ENCODE measurements around the gene SH3TC1.

The SH3TC1 gene

DNA sequence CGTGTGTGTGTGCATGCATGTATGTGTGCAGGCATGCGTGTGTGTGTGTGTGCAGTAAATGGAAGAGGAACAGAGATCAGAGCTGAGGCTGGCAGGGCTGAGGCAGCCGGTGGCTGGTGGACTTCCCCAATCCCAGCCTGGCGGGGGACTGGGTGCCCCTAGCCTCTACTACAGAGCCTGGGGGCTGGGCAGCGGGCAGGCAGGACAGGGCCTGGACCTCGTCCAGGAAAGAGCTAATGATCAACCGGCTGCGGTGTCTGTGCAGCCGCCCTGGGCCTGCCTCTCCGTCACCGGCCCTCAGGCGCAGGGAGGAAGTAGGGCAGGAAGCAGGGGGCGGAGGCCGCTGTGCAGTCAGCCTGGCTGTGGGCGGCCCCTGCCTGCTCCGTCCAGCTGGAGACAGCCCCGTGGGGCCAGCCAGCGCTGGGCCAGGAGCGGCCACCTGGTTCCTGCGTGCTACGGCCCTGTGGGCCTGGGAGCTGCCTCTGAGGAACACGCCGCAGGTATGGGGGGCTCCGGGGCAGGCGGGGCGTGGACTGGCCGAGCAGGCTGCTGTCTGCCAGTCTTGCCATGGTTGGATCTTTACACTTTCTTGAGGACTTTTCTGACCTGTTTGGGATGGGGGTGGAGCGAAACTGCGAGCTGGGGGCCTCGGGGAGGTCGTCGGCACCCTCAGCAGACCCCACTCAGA lies at the start of gene SH3TC1:
TSS of gene SH3TC1 (plus strand) at position 385 of the 688 bp plus-strand sequence. CDS start 5,905 bp downstream, outside the sequence.
- peak; percentile 90 for DNase-seq

DNA sequence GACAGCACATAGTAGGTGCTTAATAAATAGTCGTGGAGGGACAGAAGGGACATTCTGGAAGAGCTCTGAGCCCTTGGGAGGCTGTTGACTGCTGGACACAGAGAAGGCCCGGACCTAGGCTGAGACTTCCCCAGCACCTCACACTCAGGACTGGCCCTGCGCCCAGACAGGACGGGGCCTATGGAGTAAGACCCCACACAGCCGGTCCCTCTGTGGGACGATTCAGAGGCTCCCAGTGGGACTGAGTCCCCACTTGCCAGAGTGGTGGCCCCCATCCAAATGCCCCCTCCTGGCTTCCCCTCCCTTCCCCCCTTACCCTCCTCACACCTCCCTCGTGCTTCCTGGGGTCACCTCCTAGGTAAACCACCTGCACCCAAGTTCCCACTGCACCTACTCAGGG lies 49.4 kb upstream of the SH3TC1 start:
- DNase-seq = no peak

DNA sequence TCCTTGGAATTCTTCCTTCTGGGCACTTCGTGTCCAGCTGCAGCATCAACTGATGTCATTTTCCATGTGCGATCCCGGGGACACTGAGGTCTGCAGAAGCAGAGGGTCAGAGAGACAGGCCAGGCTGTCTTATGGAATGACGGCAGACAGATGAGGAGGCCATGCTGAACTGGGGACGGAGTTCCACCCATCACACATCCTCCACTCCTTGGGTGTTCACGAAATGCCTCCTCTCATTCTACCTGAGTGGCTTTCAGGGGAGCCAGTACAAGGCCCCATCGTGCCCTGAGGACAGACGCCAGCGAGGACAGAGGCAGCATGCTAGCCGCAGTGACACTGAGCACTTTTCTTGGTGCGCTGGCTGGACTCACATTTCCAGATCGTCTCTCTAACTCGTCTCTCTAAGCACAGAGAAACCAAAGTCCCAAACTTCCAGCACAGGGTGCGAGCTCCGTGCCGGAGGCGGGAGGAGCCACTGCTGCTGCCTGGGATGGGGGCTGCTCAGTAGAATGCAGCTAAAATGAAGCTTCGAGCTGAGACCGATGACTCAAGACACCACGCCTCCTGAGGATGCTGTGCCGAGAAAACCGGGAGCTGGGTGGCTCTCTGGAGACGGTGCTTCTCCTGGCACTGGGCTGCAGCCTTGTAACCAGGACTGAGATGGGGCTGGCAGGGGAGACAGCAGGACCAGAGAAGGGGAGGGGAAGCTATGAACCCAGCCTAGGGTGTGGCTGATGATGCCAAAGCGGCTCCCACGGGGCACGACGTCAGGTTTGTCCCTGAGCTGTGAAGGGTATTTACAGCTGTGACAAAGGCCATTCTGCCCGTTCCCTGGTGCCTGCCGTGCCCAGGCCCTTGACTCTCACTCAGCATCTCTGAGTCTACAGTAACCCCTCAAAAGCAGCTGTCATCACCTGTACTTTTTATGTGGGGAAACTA lies 48.7 kb upstream of the SH3TC1 start:
- no peak for DNase-seq

DNA sequence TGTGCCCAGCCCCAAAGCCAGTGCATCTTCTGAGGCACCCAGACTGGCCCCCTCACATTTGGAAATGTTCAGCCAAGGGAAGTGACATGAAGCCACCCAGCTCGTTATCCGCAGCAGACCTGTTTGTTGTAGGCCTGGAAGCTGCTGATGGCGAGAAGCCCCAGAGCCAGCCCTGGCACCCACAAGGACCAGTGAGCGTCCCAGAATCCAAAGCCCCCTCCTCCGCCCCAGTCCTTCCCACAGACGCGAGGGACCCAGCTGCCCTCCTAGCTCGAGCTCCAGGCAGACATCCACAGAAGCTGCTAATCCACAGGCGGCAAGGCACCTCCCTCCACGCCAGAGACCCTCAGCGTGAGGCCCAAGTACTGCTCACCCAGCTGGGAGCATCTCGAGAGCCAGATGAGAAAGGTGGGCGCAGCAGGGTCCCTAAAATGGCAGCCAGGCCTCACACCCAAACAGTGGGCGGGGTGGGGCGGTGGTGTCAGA lies 47.9 kb upstream of the SH3TC1 start:
- DNase-seq = no peak

DNA sequence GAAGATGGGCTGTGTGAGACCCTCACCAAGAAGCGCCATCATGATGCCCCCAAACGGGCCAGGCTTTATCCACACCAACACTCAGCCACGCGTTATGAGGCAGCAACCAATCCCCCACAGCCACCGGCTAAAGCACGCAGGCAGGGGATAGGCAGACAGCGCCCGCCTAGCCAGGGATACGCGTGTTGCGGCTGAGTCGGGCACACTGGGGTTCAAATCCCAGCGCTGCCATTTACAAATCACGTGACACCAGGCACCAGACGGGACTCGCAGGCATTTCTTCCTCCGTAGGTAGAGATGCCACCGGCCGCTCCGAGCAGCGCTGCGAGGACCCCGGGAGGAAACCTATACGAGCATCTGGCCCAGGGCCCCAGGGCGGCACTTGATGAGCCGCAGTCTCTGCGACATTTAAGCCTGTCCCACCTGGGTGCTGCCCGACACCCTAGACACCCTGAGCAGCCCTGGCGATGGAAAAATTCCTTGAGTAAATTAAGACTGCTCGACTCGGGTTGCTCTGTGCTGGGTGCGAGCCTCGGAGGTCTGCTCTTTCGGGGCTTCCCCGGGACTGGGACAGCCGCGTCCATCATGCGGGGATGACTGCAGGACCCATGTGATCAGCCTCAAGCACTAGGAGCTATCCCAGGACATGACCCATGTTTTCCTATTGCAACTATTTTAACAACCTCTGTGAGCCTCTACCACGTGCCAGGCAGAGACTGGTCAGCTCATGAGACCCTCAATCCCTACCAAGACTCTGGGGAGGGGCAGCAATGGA lies 46.8 kb upstream of the SH3TC1 start:
- no peak for DNase-seq

DNA sequence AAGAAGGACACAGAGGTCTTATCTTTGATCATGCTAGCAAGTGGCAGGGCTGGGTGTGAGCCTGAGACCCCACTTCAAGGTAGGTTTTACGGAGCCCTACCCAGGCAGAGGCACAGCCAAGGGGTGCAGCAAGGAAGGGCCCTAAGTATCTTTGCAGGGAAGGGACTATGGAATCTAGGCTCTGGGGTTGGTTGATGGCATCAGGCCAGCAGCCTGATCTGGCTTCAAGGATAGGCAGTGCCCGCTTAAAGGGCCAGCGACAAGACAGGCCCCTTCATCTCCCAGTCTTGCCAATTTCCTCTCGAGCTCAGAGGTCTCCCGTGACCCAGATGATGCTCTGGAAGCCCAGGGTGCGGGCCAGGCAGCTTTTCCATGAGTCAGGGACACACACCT lies 46.2 kb upstream of the SH3TC1 start:
- no peak for DNase-seq

DNA sequence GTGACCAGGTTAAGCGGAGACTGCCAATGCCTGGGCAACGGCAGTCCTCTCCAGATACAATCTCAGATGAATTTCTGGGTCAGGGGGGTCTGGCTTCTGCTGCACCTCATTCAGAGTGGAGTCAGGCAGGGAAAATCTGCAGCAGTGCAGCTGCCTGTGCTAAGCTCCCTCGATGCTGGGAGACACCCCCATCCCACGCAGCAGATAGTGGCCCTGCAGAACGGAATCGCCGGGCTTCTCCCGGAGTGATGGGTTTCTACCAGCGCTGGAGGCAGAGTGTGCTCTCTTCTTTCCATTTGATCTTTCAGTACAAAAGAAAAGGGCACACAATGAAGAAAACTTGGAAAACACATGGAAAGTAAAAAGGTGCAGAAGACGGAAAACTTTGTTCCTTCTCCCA lies 45.6 kb upstream of the SH3TC1 start:
- DNase-seq = no peak

DNA sequence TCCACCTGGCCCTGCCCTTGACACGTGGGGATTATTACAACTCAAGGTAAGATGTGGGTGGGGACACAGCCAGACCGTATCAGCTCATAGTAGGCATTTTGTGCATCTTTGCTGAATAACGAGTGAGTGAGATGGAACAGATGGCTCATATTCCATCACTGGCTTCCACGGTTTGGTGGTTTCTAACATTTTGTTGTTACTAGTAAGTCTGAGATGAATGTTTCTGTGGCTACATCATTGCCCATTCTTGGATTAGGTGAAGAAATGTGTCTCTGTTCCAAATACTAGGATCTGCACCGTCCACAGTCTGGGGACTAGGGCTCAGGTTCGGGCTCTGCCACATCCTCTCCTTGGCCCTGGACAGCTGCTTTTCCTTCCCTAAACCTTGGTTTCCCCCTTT lies 44.0 kb upstream of the SH3TC1 start:
- no peak for DNase-seq

DNA sequence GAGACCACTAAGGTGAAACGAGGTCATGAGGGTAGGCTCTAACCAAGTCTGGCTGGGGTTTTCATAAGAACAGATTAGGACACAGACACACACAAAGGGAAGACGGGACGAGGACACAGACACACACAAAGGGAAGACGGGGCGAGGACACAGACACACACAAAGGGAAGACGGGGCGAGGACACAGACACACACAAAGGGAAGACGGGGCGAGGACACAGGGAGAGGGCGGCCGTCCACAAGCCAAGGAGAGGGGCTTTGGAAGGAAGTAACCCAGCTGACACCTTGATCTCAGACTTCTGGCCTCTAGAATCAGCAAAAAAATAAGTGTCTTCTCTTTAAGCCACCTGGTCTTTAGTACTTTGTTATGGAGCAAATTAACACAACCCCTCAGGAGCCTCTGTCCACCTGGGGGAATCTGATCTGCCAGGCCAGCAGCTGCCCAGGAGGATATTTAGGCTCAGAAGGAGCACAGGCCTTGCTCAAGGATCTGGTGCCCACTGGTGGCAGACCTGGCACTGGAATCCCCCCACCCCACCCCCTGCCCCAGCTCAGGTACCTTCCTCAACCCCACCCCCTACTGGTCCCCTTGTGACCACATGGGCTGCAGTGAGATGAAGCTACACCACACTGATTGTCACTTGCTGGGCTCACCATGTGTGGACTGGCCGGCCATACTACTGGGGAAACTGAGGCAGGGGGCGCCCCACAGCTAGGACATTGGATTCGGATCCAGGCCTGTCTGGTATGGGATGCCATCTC lies 43.2 kb upstream of the SH3TC1 start:
- no peak for DNase-seq

DNA sequence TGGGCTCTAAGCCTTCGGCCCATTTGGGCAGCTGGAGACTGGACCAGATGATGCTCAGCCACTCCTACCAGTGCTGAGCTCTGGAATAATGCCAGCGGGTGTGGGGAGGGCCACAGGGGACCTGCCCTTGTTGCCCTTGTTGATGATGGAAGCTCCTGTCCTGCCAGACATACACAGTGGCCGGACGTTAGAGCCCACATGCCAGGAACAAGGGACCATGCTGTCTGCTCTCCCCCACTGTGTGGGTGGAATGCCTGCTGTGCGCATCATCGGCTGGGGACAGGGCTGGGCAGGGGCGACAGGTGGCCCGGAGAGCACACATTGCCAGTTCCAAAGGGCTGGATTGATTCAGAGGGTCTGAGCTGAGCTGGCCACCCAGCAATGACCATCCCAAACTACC lies 42.5 kb upstream of the SH3TC1 start:
- no peak for DNase-seq

DNA sequence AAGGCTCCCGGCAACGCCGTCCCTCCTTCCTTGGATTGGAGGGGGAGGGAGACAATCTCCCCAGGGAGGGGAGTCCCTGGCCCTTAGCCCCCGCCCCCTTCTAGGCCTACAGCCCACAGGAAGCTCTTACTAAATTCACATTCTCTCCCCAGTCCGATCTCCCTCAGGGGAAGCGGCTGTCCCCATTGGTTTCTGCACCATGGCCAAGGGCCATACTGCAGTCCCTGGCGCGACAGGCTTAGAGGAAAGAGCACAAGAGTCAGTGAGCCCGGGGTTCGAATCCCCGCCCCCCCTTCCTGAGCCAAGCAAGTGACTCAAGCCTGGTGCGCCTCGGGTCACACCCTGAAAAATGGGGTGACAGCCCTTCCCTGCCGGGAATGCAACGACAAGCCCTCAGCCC lies 41.6 kb upstream of the SH3TC1 start:
- DNase-seq = no peak

DNA sequence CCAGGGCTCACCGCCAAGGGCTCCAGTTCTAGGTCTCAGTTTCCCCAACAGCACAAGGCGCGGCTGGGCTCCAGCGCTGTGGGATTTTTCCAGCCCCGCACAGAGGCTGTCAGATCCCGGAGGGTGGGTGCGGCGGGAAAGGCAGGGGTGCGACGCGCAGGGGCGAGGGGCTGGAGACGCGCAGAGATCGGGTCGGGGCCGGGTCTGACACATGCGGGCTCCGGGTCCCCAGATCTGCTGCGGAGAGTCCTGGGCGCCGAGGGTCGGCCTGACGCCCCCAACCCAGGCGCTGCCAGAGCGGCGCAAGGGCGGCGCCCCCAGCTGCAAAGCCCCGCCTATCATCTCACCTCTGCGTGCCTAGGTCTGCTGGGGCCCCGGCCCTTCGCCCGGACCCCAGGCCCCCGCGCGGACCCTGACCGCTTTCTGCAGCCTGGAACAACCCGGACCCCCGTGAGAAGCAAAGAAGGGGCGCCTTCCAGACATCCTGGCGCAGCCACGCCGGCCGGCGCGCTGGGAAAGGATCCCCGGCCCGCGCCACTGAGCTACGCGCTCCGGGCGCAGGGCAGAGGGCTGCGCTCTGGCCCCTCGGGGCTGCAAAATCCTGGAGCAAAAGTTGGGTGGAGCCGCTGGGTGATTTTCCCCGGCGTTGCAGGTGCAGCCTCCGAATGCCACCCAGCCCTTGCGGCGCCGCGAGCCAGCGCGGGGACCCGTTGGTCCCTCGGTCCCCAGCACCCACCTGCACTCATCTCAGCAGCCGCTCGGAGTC lies 41.0 kb upstream of the SH3TC1 start:
- no peak for DNase-seq

DNA sequence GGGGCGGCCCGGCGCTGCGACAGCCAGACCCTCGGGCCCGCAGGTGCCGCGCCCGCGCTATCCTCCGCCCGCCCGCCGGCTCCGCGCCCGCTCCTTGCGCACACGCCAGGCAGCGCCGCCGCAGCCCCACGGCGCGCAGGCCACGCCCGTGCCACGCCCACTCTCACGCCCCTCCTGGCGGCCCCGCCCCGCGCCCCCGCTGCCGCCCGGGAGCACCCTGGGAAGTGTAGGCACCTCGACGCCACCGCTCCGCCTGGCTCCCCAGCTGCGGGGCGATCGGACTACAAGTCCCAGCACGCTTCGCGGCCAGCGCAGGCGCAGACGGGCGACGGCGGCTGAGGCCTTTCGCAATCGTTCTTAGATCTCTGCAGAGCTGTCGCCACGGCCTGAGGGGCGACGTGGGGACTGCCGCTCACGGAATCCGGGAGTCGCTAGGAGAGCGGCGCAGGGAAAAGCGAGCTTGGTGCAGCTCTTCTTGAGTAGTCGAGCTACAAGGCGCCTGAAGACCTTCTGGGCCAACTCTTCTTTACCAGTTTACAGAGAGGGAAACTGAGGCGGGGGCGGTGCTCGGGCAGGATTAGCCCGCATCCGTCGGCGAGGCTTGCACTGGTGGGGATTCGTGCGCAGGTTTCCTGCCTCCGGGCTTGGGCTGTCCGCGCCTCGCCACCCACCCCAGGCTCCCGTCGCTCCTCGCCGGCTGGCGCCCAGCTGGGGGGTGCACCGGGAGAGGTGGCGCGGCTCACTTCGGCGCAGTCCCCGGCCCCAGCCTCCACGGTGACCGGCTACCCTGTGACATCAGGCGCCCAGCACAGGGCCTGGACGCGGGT lies 40.2 kb upstream of the SH3TC1 start, which contains the start of gene ABLIM2:
TSS of gene ABLIM2 (minus strand) at position 104 of the 827 bp plus-strand sequence. CDS start 124 bp downstream, outside the sequence.
- peak; percentile 96 for DNase-seq

DNA sequence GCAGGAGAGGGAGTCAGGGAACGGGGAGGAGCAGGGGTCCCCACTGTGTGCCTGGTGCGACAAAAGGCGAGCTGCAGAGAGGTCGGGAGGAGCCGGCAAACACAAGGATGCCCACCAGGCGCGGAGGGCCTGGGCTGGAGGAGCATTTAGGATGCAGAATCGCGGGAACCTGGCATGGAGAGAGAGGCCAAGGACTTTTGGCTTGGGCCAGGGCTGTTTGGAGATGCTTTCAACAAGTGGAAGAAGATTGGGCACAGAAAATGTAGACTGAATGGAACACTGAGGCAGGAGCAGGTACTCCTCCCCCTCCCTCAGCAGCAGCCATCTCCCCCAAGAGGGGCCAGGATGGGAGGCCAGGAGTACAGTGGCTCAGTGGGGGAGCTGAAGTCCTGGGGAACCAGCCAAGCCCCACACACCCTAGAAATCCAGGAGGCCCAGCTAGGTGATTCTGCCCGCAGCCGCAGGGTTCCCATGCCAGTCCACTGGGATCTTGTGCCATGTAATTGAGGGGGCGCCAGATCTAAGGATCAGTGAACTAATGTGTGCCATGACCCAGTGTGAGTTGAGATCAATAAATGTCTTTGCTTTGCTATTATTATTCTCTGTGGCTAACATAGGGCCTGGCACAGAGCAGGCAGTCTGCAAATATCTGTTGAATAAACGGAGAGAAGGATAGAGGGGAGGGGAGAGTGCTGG lies 39.4 kb upstream of the SH3TC1 start:
- no peak for DNase-seq

DNA sequence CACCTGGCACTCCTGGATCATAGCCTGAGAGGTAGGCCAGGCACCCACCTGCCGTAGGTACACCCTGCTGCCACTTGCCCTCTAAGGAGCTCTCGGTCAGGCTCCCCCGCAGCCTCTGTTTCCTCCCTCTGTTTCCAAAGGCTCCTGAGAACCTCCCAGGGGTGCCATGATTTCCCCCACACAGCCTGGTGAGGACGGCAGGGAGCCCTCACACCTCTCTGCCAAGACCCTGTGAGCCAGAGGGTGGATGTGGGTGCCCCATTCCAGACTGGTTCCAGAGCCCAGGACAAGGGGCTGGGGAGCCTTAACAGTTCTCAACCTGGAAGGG lies 38.9 kb upstream of the SH3TC1 start:
- DNase-seq = no peak

DNA sequence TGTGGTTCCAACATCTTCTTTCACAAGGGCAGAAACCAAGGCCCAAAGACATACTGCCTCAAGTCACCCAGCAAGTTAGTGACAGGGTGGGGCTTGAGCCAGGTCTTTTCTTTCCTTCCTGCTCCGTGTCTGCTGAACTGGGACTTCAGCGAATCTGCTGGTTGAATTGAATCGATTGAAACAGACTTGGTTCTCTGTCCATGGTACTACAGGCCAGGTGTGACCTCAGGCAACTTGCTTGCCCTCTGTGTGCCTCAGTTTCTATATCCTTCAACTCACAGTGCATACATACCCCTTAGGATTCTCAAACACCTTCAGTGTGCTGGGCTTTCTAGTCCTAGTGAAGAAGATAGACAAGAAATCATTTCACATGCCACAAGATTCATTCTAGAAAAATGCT lies 38.5 kb upstream of the SH3TC1 start:
- no peak for DNase-seq

DNA sequence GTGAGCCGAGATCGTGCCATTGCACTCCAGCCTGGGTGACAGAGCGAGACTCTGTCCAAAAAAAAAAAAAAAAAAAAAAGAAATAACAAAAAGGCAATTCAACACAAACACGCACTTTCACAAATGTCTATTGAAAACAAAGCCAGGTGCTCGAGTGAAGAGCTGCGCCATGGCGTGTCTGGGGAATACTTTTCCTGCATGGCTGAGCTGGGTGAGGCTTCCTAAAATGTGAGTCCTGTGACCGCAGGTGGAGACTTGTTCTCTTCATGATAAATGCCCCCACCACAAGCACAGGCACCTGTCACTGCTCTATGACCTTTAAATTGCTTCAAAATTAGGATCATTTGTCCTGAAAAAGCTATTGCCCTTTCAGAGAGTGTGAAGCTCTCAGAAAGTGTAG lies 36.5 kb upstream of the SH3TC1 start:
- no peak for DNase-seq

DNA sequence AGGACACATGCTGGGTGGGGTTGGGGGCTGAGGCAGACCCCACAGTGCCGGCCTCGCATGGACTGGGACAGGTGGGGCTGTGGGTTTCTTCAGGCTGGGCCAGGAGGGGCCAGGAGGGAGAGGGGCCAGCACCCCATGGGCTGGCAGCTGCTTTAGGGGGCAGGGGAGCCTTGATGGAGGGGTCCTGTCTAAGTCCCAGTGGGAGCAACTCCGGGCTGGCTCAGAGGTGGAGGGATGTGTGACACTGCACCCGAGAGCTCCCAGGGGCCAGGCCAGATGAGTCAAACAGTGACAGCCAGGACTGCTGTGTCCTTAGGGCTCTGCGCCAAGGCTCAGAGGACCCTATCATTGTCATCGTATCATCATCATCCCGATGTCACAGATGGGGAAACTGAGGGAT lies 36.1 kb upstream of the SH3TC1 start:
- no peak for DNase-seq

DNA sequence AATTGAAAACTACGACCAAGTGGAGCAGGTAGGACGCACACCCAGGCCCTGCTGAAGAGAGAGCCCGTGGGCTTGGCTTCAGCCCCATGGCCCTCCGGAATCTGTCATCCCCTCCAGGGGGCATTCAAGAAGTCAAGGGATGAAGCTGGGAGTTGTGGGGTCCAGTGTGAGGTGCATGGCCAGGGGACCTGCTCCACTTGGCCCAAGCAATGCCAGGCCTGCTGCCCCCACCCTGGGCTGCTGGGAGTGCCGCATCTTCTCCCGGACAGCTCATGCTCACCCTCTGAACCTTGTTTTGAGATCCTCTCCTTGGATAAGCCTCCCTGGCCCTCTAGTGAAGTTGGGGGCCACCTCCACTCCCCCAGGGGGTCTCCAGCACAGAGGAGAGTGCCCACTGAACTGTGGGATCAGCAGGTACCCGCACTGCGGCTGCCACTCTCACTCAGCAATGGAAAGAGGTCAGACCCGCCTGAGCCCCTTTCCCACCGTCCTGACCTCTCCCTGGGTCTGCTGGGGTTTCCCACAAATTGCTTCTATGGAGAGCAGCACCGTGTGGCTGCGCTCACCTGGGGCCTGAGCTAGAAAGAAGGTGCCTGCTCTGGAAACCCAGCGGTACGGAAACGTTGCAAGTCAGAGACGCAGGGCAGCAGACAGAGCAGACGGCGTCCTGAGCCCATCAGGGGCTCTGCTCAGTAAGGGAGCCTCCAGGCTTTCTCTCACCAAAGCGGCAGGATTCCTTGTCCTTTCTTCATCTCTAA lies 35.5 kb upstream of the SH3TC1 start:
- no peak for DNase-seq
